ENCODE measurements around the gene VCP.

DNA sequence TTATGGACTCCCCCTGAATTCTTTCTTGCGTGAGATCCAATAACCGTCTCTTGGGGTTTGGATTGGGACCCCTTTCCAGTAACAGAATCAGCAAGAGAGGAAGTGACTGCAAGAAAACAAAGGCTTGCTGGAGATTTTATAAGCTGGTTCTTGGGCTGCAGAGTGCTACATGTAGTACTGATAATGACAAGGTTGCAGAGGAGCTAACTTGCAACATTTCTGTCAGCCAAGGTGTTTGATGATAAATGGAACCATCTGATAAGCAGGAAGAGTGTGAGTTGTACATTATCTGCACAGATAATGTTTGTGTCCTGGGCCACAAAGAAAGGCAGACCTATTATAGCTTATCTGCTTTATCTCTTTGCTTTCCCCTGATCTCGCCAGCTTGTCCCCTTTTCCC is 45.8 kb downstream of the VCP start:
- TF ChIP-seq POLR2A (IDR thresholded peaks at IDR 0.05) (no peak), CTCF (IDR thresholded peaks at IDR 0.05) (no peak)
